Fibroblast of the aortic adventitia (primary cell): ENCODE results near the gene SH3BP5L. TPM values are rescaled to one million over a fixed set of nuclear protein-coding genes. Genes with fewer than 3 reads are reported as not detected.
A peak's percentile ranks its signal among the peaks of the same experiment; 100 is the strongest.

Source experiments
- DNase-seq: peaks from one replicate; pipeline ENCODE4 v3.0.0-alpha.2; 2010; ENCODE audit warnings: low read depth
- H3K4me3 ChIP-seq: 2 replicates; pipeline ENCODE4 v1.5.1; 2011; ENCODE audit warnings: low read depth, mild to moderate bottlenecking, control low read depth, low read length, moderate library complexity
- CTCF ChIP-seq: IDR thresholded peaks from 2 replicates; pipeline ENCODE4 v1.5.1; 2011; ENCODE audit warnings: mild to moderate bottlenecking, low read length, control low read depth, inconsistent platforms; ENCODE audit not compliant: insufficient read depth
- total RNA-seq: library from RNA; depleted of rRNA; stranded (reverse); fragments of >200 nt; gene quantifications from 2 replicates; pipeline ENCODE4 v1.2.3, GENCODE V29; 2012; ENCODE audit warnings: low replicate concordance

SH3BP5L gene
- 20.2 and 21.8 TPM in 2 replicates for total RNA-seq

- DNase-seq = peak; percentile 95
- TF ChIP-seq CTCF = peak; percentile 72
- peak within 1 kb of the TSS; percentile 100 for H3K4me3 ChIP-seq
Observed at GRCh38 chr1:248825909-248826760, at the start of gene SH3BP5L. Gene SH3BP5L, minus strand, starts transcription at chr1:248825915. Its CDS starts 980 bp downstream, at chr1:248824935.

GRCh38 chr1:248873993-248874533 is 48.3 kb upstream of the SH3BP5L start:
- peak overlapping the region; percentile 86 for H3K4me3 ChIP-seq
- no peak for DNase-seq
- TF ChIP-seq CTCF = no peak

- peak overlapping the region; percentile 86 for H3K4me3 ChIP-seq
- TF ChIP-seq CTCF = no peak
- peak; percentile 98 for DNase-seq
Observed at GRCh38 chr1:248873409-248873992, 47.8 kb upstream of the SH3BP5L start.

- peak overlapping the region; percentile 86 for H3K4me3 ChIP-seq
- peak; percentile 67 for DNase-seq
- TF ChIP-seq CTCF = no peak
Observed at GRCh38 chr1:248872752-248873408, 47.2 kb upstream of the SH3BP5L start.

- DNase-seq = no peak
- peak overlapping the region; percentile 17 for H3K4me3 ChIP-seq
- TF ChIP-seq CTCF = no peak
Observed at GRCh38 chr1:248871837-248872401, 46.2 kb upstream of the SH3BP5L start.
